Mesenchymal stem cell (in vitro differentiated cells and primary cell): ENCODE results near the gene FHIT.

Experiments used
- DNase-seq: peaks from one replicate; pipeline ENCODE4 v3.0.0-alpha.2; 2013
- H2AFZ ChIP-seq: one replicate; pipeline ENCODE4 v1.6.1; 2013; ENCODE audit warnings: low read depth, mild to moderate bottlenecking, control low read depth, inconsistent platforms, low read length, moderate library complexity
- H2AK5ac ChIP-seq: 2 replicates; pipeline ENCODE4 v1.6.1; 2013; ENCODE audit warnings: low read length, moderate library complexity, mild to moderate bottlenecking, inconsistent platforms; ENCODE audit not compliant: severe bottlenecking
- H2BK120ac ChIP-seq: one replicate; pipeline ENCODE4 v1.6.1; 2013; ENCODE audit warnings: low read depth, mild to moderate bottlenecking, inconsistent platforms, low read length, moderate library complexity
- H2BK12ac ChIP-seq, 2 experiments: one replicate each; pipeline ENCODE4 v1.6.1; 2013; ENCODE audit warnings: inconsistent platforms in 2 of 2, low read length in 2 of 2, mild to moderate bottlenecking in 2 of 2, moderate library complexity in 2 of 2, control low read depth in 1 of 2
- H2BK15ac ChIP-seq: one replicate; pipeline ENCODE4 v1.6.1; 2013; ENCODE audit warnings: mild to moderate bottlenecking, low read depth, inconsistent platforms; ENCODE audit not compliant: poor library complexity, severe bottlenecking
- H2BK5ac ChIP-seq: 2 replicates; pipeline ENCODE4 v1.6.1; 2013; ENCODE audit warnings: low read depth, mild to moderate bottlenecking, low read length, control low read depth, inconsistent platforms; ENCODE audit not compliant: poor library complexity, severe bottlenecking
- H3K14ac ChIP-seq, 2 experiments: one replicate each; pipeline ENCODE4 v1.6.1; 2013; ENCODE audit warnings: inconsistent platforms in 2 of 2, low read length in 2 of 2, control low read depth in 1 of 2, mild to moderate bottlenecking in 1 of 2, moderate library complexity in 1 of 2
- H3K18ac ChIP-seq, 2 experiments: one replicate each; pipeline ENCODE4 v1.6.1; 2013; ENCODE audit warnings: inconsistent platforms in 2 of 2, low read length in 2 of 2, control low read depth in 1 of 2, low read depth in 1 of 2, mild to moderate bottlenecking in 1 of 2
- H3K23ac ChIP-seq, 2 experiments: one replicate each; pipeline ENCODE4 v1.6.1; 2013; ENCODE audit warnings: inconsistent platforms in 2 of 2, low read length in 2 of 2, mild to moderate bottlenecking in 2 of 2, moderate library complexity in 2 of 2, control low read depth in 1 of 2
- H3K27ac ChIP-seq: 2 replicates; pipeline ENCODE4 v1.5.1; 2013; ENCODE audit warnings: mild to moderate bottlenecking, moderate library complexity, low read length, control low read depth, inconsistent platforms; ENCODE audit not compliant: poor library complexity, severe bottlenecking
- H3K27me3 ChIP-seq, 2 experiments: 2 replicates each; pipeline versions ENCODE4 v1.6.1 to v1.7.0; 2013; ENCODE audit warnings: low read length in 2 of 2, mild to moderate bottlenecking in 2 of 2, moderate library complexity in 2 of 2, control low read depth in 1 of 2, inconsistent platforms in 1 of 2; ENCODE audit not compliant: control insufficient read depth in 1 of 2, insufficient read depth in 1 of 2
- H3K36me3 ChIP-seq, 2 experiments: 2 replicates each; pipeline versions ENCODE4 v1.6.1 to v1.7.0; 2013; ENCODE audit warnings: low read length in 2 of 2, control low read depth in 1 of 2, inconsistent platforms in 1 of 2, low read depth in 1 of 2, mild to moderate bottlenecking in 1 of 2; ENCODE audit not compliant: insufficient read depth in 2 of 2, control insufficient read depth in 1 of 2
- H3K4ac ChIP-seq, 2 experiments: one replicate each; pipeline ENCODE4 v1.6.1; 2013; ENCODE audit warnings: inconsistent platforms in 2 of 2, low read length in 2 of 2, mild to moderate bottlenecking in 2 of 2, moderate library complexity in 2 of 2, control low read depth in 1 of 2, low read depth in 1 of 2
- H3K4me1 ChIP-seq: 2 replicates; pipeline ENCODE4 v1.6.1; 2013; ENCODE audit warnings: low read depth, low read length, control low read depth; ENCODE audit not compliant: control insufficient read depth, insufficient read depth
- H3K4me2 ChIP-seq: 2 replicates; pipeline ENCODE4 v1.6.1; 2013; ENCODE audit warnings: low read length, mild to moderate bottlenecking, inconsistent platforms; ENCODE audit not compliant: poor library complexity, severe bottlenecking
- H3K4me3 ChIP-seq, 2 experiments: 2 replicates each; pipeline versions ENCODE4 v1.5.1 to v1.7.0; 2013; ENCODE audit warnings: low read length in 2 of 2, mild to moderate bottlenecking in 2 of 2, control low read depth in 1 of 2, low read depth in 1 of 2; ENCODE audit not compliant: insufficient read depth in 1 of 2
- H3K79me1 ChIP-seq: replicated peaks from 2 replicates; pipeline ENCODE4 v1.6.1; 2013; ENCODE audit warnings: mild to moderate bottlenecking, control low read depth, low read length, inconsistent platforms; ENCODE audit not compliant: poor library complexity, severe bottlenecking
- H3K9ac ChIP-seq: 2 replicates; pipeline ENCODE4 v1.7.0; 2013; ENCODE audit warnings: mild to moderate bottlenecking, low read length, moderate library complexity
- H3K9me3 ChIP-seq: 2 replicates; pipeline ENCODE4 v1.7.0; 2013; ENCODE audit warnings: mild to moderate bottlenecking, low read length; ENCODE audit not compliant: control insufficient read depth
- H4K8ac ChIP-seq: one replicate; pipeline ENCODE4 v1.6.1; 2013; ENCODE audit warnings: inconsistent platforms, mild to moderate bottlenecking, low read length, moderate library complexity
- H4K91ac ChIP-seq: one replicate; pipeline ENCODE4 v1.6.1; 2013; ENCODE audit warnings: mild to moderate bottlenecking, low read length, inconsistent platforms
- WGBS: methylation state at CpG from one replicate; pipeline ENCODE4 v1.1.7; 2013; ENCODE audit warnings: mixed read lengths; 5-methylcytosine and 5-hydroxymethylcytosine counted together

FHIT gene

DNA sequence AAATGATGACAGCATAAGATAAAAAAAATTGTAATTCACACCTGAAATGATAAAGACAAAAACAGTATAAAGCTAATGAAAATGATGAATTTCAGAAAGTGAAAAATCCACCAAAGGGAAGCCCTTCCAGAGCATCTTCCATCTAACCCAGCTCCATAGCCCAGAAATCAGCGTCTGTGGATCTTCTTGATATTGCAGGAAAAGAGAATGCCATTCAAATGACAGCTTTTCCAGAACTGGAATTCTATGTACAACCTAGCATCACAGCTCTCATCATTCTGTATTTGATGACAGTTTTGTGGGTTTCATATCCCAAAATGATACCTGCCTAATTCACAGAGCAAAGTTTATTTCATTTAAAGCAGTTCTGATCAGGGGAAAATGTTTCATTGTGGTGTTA is 267.3 kb downstream of the FHIT start:
- WGBS = no CpG with 5 or more reads among the region's 1 CpG
- DNase-seq = no peak
- H3K4me3 ChIP-seq = no peak overlapping the region
- no peak overlapping the region for H3K23ac ChIP-seq
- H2BK15ac ChIP-seq = no peak overlapping the region
- H3K27ac ChIP-seq = no peak overlapping the region
- no peak overlapping the region for H3K4me2 ChIP-seq
- H2BK12ac ChIP-seq = no peak overlapping the region
- H3K18ac ChIP-seq = no peak overlapping the region
- H4K91ac ChIP-seq = no peak overlapping the region
- H2BK5ac ChIP-seq = no peak overlapping the region
- H4K8ac ChIP-seq = no peak overlapping the region
- H3K79me1 ChIP-seq = no peaks in the 10 kb centered on the region
- no peak overlapping the region for H3K4ac ChIP-seq
- H3K14ac ChIP-seq = no peak overlapping the region
- peaks cover 3% of the 10 kb centered on the region for H3K4me1 ChIP-seq
- H2BK120ac ChIP-seq = no peak overlapping the region
- H2AK5ac ChIP-seq = no peak overlapping the region
- H3K9ac ChIP-seq = no peak overlapping the region
- H3K36me3 ChIP-seq = no peaks in the 10 kb centered on the region
- no peak overlapping the region for H2AFZ ChIP-seq
- H3K9me3 ChIP-seq = peaks cover 27% of the 10 kb centered on the region
- H3K27me3 ChIP-seq = no peaks in the 10 kb centered on the region

DNA sequence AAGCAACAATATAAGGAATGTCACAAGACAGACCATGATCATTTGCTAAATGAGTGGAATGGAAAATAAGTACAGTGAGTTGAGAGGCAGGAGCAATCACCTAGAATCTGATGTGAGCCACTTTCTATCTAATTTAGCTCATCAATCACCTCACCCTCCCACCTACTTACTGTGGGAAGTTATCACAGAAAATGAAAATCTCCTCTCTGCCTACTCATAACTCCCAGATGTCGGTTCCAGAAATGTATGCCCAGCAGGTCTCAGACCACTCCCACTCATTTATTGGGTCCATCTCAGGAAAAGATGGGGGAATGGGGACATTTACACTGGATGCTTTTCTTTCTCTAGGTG is 270.9 kb downstream of the FHIT start:
- H3K18ac ChIP-seq = no peak overlapping the region
- H3K4me3 ChIP-seq = no peak overlapping the region
- no peaks in the 10 kb centered on the region for H3K36me3 ChIP-seq
- H3K4me2 ChIP-seq = no peak overlapping the region
- H3K9ac ChIP-seq = no peak overlapping the region
- H3K4me1 ChIP-seq = peaks cover 3% of the 10 kb centered on the region
- no peak overlapping the region for H4K91ac ChIP-seq
- no peak overlapping the region for H3K14ac ChIP-seq
- no peak overlapping the region for H2BK120ac ChIP-seq
- H2AK5ac ChIP-seq = peak overlapping the region; percentile 57
- no peak overlapping the region for H2BK5ac ChIP-seq
- H3K4ac ChIP-seq = no peak overlapping the region
- no peak overlapping the region for H2AFZ ChIP-seq
- peaks cover 22% of the 10 kb centered on the region for H3K9me3 ChIP-seq
- H3K79me1 ChIP-seq = no peaks in the 10 kb centered on the region
- no CpG with 5 or more reads among the region's 1 CpG for WGBS
- H2BK15ac ChIP-seq = no peak overlapping the region
- peak overlapping the region; percentile 31 for H3K27ac ChIP-seq
- peak; percentile 2 for DNase-seq
- H4K8ac ChIP-seq = no peak overlapping the region
- H3K23ac ChIP-seq = no peak overlapping the region
- no peak overlapping the region for H2BK12ac ChIP-seq
- H3K27me3 ChIP-seq = no peaks in the 10 kb centered on the region

DNA sequence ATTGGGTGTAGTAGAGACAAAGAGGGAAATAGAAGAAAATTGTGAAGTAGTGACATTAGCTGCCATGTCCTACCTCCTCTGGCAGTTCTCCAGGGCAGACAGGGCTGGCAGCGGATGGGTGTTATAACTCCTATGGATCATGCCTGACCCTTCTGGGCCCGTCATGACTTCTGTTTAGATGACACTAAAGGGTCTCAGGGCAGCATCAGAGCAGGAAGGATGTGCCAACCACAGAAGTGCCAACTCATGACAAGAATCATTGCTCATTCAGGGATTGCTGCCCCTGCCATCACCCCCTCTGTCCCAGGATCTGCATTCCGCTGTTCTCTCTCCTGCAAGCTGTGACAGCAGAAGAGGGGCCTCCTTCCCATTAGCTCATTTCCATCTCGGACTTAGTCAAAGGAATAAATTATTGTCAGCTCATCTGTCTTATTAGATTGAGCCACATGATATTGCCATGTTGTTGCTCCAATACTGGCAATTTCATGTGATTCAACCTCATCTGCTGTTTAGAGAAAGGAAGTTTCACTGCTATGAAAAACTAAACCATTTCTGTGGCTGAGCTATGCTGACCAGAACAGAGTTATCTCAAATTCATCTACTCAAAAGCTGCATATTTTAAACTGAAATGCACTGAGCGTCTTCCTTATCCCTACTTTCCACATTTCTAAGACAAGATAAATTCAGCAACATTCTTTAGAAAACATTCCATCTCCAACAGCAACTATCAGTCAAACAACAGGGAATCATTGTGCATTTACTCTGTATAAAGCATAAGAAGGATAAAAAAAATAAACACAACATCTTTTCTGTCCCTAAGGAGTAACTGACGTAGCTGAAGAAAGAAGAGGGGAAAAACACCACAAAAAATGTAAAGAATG is 271.6 kb downstream of the FHIT start:
- H3K27me3 ChIP-seq = no peaks in the 10 kb centered on the region
- no peak overlapping the region for H3K4me2 ChIP-seq
- H3K18ac ChIP-seq = peak overlapping the region in 1 of 2 experiments; percentile 63
- peak overlapping the region in 1 of 2 experiments; percentile 37 for H2BK12ac ChIP-seq
- no peak overlapping the region for H3K23ac ChIP-seq
- no peak overlapping the region for H2BK5ac ChIP-seq
- peaks cover 16% of the 10 kb centered on the region for H3K9me3 ChIP-seq
- H3K27ac ChIP-seq = peak overlapping the region; percentile 39
- H4K8ac ChIP-seq = peak overlapping the region; percentile 64
- no peaks in the 10 kb centered on the region for H3K79me1 ChIP-seq
- H3K14ac ChIP-seq = no peak overlapping the region
- no peak overlapping the region for H2AFZ ChIP-seq
- H4K91ac ChIP-seq = no peak overlapping the region
- no peak overlapping the region for H3K4me3 ChIP-seq
- WGBS = 54% methylated on average over 5 of the region's 6 CpGs
- no peak overlapping the region for H3K9ac ChIP-seq
- no peak overlapping the region for H2BK15ac ChIP-seq
- peak overlapping the region; percentile 11 for H2BK120ac ChIP-seq
- H3K36me3 ChIP-seq = no peaks in the 10 kb centered on the region
- H3K4ac ChIP-seq = no peak overlapping the region
- peaks cover 3% of the 10 kb centered on the region for H3K4me1 ChIP-seq
- DNase-seq = peak; percentile 51
- no peak overlapping the region for H2AK5ac ChIP-seq

DNA sequence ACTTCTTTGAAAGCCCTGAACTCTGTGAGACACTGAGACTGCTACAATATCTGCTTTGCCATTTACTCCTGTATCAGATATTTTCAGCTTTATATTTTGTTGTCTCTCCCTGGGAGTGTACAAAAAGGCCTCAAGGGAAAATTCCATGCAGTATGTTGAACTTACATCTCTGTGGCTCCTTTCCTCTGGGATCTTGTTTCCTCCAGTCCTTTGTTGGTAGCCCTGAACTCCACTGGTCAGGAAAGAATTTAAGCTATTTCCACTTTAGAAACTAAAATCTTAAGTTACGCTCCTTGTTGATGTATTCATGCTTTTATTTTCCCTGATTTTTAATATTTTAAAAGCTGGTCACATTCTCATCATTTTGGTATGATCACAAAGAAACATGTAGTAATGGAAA is 277.9 kb downstream of the FHIT start:
- Histone ChIP-seq H3K4me3 (no peak overlapping the region), H2BK15ac (no peak overlapping the region), H3K4me1 (no peaks in the 10 kb centered on the region), H3K36me3 (no peaks in the 10 kb centered on the region), H3K27me3 (no peaks in the 10 kb centered on the region), H3K27ac (no peak overlapping the region), H2BK120ac (no peak overlapping the region), H3K9ac (no peak overlapping the region), H3K9me3 (peaks cover 27% of the 10 kb centered on the region), H4K91ac (no peak overlapping the region), H2BK5ac (no peak overlapping the region), H2AFZ (no peak overlapping the region), H3K4me2 (no peak overlapping the region), H2AK5ac (no peak overlapping the region), H3K79me1 (no peaks in the 10 kb centered on the region), H3K23ac (no peak overlapping the region), H2BK12ac (no peak overlapping the region), H4K8ac (no peak overlapping the region), H3K14ac (no peak overlapping the region), H3K18ac (no peak overlapping the region), H3K4ac (no peak overlapping the region)
- no peak for DNase-seq
- no CpG with 5 or more reads among the region's 1 CpG for WGBS
